Transverse colon (tissue), 4 donors: ENCODE data around the gene CCL3. TPM values are rescaled to one million over a fixed set of nuclear protein-coding genes. Genes with fewer than 3 reads are reported as not detected.
"Not testable (repeated sequence)": the region's sequence is repeated elsewhere in the genome, so short reads cannot be mapped to it uniquely, and the experiment has no call there.

ENCODE experiments used
- DNase-seq: peaks from one replicate; pipeline ENCODE4 v3.0.0-alpha.2; 2019
- H3K27ac ChIP-seq, 4 donors: fragments of 200-600 bp; sonication (generic); 2 replicates each; pipeline ENCODE4 v1.5.1; 2016 to 2018; ENCODE audit warnings: inconsistent platforms in 4 of 4
- H3K27me3 ChIP-seq: fragments of 200-600 bp; sonication (generic); 2 replicates; pipeline ENCODE4 v1.5.1; 2017; ENCODE audit warnings: inconsistent platforms
- H3K36me3 ChIP-seq, 4 donors: fragments of 200-600 bp; sonication (generic); 2 replicates each; pipeline ENCODE4 v1.5.1; 2017 to 2019; ENCODE audit warnings: inconsistent platforms in 4 of 4
- H3K4me1 ChIP-seq, 4 donors: fragments of 200-600 bp; sonication (generic); 2 replicates each; pipeline ENCODE4 v1.5.1; 2017 to 2020; ENCODE audit warnings: inconsistent platforms in 4 of 4
- H3K4me3 ChIP-seq, 4 donors: fragments of 200-600 bp; sonication (generic); 1 replicate in 1 of 4; 2 replicates in 3 of 4; pipeline versions ENCODE4 v1.5.1 to v1.6.1; 2017 to 2019; ENCODE audit warnings: inconsistent platforms in 4 of 4
- H3K9me3 ChIP-seq, 2 donors: fragments of 200-600 bp; sonication (generic); 2 replicates each; pipeline ENCODE4 v1.5.1; 2017 to 2019; ENCODE audit warnings: inconsistent platforms in 2 of 2
- EP300 ChIP-seq: sonication (generic); formaldehyde crosslinking; IDR thresholded peaks from one replicate; pipeline ENCODE4 v1.6.1; 2017; ENCODE audit warnings: antibody characterized with exemption, low read depth
- POLR2A ChIP-seq: fragments of 450-650 bp; IDR thresholded peaks from one replicate; pipeline ENCODE4 v1.6.1; 2016; ENCODE audit warnings: antibody characterized with exemption, mild to moderate bottlenecking, moderate library complexity
- POLR2AphosphoS5 ChIP-seq, 3 donors: sonication (generic); formaldehyde crosslinking; IDR thresholded peaks; one replicate each; pipeline ENCODE4 v1.6.1; 2016; ENCODE audit warnings: antibody characterized with exemption in 3 of 3
- WGBS, 2 donors: methylation state at CpG; one replicate each; pipeline ENCODE4 v1.1.5; 2018; ENCODE audit warnings: low coverage in 1 of 2; 5-methylcytosine and 5-hydroxymethylcytosine counted together
- in situ Hi-C, 4 donors: fragments of 200-750 bp; cut with MboI; loops; one replicate each; pipeline versions ENCODE4 v1.15.0 to v1.15.1; 2017; ENCODE audit warnings: low sequenced_read_pairs in 3 of 4, low pct_ligation_motif_present in 1 of 4, low pct_unique_long_range_greater_than_20kb in 1 of 4
- intact Hi-C: fragments of 100-400 bp; cut with DNase I; formaldehyde crosslinking; loops from one replicate; pipeline ENCODE4 v1.15.1; 2023; ENCODE audit warnings: low total_unique reads
- total RNA-seq, 4 donors: library from RNA; depleted of rRNA; stranded (reverse); fragments of >200 nt; gene quantifications; one replicate each; pipeline ENCODE4 v1.1.0, GENCODE V29; 2016
- TF ChIP-seq, protein P1 (sequence below), 5 experiments: fragments of 200-600 bp in 3 of 5; fragments of 450-650 bp in 2 of 5; sonication (generic) in 3 of 5; IDR thresholded peaks; 1 replicate in 2 of 5; 2 replicates in 3 of 5; pipeline ENCODE4 v1.5.1; 2016 to 2017; ENCODE audit warnings: antibody characterized with exemption in 5 of 5, inconsistent platforms in 3 of 5, mild to moderate bottlenecking in 2 of 5, moderate library complexity in 1 of 5

Gene CCL3
- total RNA-seq, 4 donors from 2014 or later, result 1.1 to 4.4 TPM; not detected in 2

DNA sequence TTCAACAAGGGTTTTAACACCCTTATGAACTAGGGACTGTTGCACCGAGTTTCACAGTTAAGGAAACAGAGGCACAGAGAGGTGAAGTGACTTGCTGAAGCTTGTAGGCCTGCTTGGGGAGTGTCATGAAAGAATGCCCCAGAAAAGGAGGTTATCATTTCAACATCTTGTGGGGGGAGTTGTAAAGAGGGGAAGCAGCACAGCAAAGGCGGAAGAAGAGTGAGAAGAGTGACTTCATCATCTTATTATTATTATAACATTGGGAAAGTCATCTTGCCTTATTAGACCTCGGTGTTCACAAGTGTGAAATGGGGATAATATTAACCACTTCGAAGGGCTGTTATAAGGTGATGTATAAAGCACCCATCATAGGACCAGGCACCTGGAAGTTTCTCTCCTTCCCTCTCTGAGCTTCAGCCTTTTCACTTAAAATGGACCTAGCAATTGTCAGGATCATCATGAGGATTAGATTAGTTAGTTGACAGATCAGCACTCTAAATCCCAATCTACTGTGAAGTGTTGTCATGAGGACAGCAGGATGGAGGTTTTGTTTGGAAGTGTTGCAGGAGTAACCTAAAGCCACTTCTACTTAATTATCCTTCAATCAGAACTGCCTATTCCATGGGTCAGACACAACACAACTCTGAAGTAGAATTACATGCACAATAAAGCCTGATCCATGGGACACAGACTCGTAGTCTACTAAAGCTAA is 16.0 kb upstream of the CCL3 start:
- H3K27ac ChIP-seq, result no peak overlapping the region

DNA sequence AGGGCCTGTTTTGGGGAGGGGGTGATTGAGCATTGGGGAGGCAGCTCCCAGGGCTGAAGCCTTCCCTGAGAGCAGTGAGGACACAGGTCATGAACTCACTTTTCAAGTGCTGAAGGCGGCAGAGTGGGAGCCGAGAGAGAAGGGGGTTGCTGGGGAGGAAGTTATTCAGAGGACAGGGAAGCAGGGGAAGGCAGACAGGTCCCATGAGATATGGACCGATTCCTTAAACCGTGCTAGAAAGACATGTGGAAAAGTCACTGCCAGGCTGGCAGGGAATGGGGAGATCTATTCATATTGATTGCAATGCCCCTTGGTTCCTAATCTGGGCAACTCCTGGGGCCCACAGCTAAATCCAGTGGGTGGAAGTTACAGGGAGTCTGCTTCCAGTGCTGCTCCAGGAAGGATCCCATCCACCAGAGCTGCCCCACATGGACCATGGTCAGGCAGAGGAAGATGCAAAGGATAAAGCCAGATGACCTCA is 14.8 kb upstream of the CCL3 start:
- TF ChIP-seq POLR2AphosphoS5 (IDR thresholded peaks at IDR 0.05) (no peak), POLR2A (no peak), EP300 (no peak)
- TF ChIP-seq, protein P1, sequence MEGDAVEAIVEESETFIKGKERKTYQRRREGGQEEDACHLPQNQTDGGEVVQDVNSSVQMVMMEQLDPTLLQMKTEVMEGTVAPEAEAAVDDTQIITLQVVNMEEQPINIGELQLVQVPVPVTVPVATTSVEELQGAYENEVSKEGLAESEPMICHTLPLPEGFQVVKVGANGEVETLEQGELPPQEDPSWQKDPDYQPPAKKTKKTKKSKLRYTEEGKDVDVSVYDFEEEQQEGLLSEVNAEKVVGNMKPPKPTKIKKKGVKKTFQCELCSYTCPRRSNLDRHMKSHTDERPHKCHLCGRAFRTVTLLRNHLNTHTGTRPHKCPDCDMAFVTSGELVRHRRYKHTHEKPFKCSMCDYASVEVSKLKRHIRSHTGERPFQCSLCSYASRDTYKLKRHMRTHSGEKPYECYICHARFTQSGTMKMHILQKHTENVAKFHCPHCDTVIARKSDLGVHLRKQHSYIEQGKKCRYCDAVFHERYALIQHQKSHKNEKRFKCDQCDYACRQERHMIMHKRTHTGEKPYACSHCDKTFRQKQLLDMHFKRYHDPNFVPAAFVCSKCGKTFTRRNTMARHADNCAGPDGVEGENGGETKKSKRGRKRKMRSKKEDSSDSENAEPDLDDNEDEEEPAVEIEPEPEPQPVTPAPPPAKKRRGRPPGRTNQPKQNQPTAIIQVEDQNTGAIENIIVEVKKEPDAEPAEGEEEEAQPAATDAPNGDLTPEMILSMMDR (IDR thresholded peaks at IDR 0.05), result no peak
- Histone ChIP-seq H3K36me3 (no peaks in the 10 kb centered on the region), H3K9me3 (no peaks in the 10 kb centered on the region), H3K4me3 (no peak overlapping the region), H3K27ac (no peak overlapping the region), H3K4me1 (peaks cover 0 to 7% (median 0%) of the 10 kb centered on the region in 4 donors), H3K27me3 (no peaks in the 10 kb centered on the region)
- intact Hi-C loops (no loop called here), in situ Hi-C loops (loop anchor here in 1 of 4 donors (25.0 kb wide), 1 partner anchor 358 kb away; no protein-coding TSS in a partner anchor)
- WGBS, 2 donors, result 74% methylated on average over 4 of the region's 4 CpGs; no CpG with 5 or more reads in 1 of the 2 donors
- DNase-seq, result no peak

More for the DNA sequence above, 16.0 kb upstream of the CCL3 start:
- in situ Hi-C loops (loop anchor here in 1 of 4 donors (25.0 kb wide), 1 partner anchor 356 kb away; no protein-coding TSS in a partner anchor), intact Hi-C loops (no loop called here)
- no peak for TF ChIP-seq POLR2AphosphoS5 (IDR thresholded peaks at IDR 0.05)
- TF ChIP-seq EP300, result no peak
- TF ChIP-seq POLR2A, result no peak
- TF ChIP-seq, protein P1 (IDR thresholded peaks at IDR 0.05), result no peak
- Histone ChIP-seq H3K27me3 (no peaks in the 10 kb centered on the region), H3K36me3 (no peaks in the 10 kb centered on the region), H3K9me3 (no peaks in the 10 kb centered on the region), H3K4me1 (peaks cover 0 to 7% (median 0%) of the 10 kb centered on the region in 4 donors), H3K4me3 (no peak overlapping the region)
- 62 to 88% methylated on average over 3 to 5 of the region's 5 CpGs for WGBS, 2 donors
- DNase-seq, result no peak

DNA sequence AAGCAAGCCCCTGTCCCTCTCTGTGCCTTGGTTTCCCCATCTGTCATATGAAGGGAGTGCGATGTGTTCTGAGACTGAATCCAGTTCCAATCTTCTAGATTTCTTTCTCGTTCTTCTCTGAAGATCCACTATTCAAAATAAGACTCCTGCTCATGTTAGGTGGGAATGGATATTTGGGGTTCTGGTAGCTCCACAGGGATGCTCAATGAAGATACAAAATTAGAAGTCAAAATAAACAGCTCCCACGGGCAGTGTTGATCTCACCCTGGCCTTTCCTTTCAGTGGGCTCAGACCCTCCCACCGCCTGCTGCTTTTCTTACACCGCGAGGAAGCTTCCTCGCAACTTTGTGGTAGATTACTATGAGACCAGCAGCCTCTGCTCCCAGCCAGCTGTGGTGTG is 14.3 kb upstream of the CCL3 start:
- H3K27ac ChIP-seq, H3K4me3 ChIP-seq, DNase-seq, H3K4me1 ChIP-seq, H3K9me3 ChIP-seq, intact Hi-C loops, H3K27me3 ChIP-seq, H3K36me3 ChIP-seq: not testable (repeated sequence)
- in situ Hi-C loops, result loop anchor here in 1 of 4 donors (25.0 kb wide), 1 partner anchor 358 kb away; no protein-coding TSS in a partner anchor
- 65% methylated on average over 6 of the region's 7 CpGs; no CpG with 5 or more reads in 1 of the 2 donors for WGBS, 2 donors

DNA sequence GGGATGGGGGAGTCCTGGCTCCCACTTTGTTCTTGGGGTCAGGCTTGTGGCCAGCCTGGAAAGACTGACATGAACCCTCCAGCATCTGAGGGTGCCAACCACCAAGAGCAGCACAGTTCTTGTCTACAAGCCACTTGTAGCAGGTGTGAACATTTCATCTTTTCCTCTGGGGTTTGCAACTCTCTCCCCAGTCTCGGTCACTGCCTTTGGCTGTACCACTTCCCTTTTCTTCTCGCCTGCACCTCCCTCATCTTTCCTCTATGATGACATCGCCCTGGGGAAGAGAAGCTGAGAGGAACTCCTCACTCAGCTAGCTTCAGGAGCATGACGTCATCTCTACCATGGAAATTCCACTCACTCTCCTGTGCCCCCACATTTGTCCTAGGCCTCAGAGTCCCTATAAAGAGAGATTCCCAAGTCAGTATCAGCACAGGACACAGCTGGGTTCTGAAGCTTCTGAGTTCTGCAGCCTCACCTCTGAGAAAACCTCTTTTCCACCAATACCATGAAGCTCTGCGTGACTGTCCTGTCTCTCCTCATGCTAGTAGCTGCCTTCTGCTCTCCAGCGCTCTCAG is 13.5 kb upstream of the CCL3 start, which contains the start of gene CCL4:
Gene CCL4, plus strand, starts transcription at position 427 of the 575 bp plus-strand sequence. Its CDS starts 79 bp downstream, at position 506.
- DNase-seq, H3K4me1 ChIP-seq, H3K27ac ChIP-seq, H3K27me3 ChIP-seq, H3K9me3 ChIP-seq, intact Hi-C loops, H3K36me3 ChIP-seq, H3K4me3 ChIP-seq: not testable (repeated sequence)
- in situ Hi-C loops, result loop anchor here in 1 of 4 donors (25.0 kb wide), 1 partner anchor 359 kb away; no protein-coding TSS in a partner anchor
- 58 to 77% methylated on average over 2 to 6 of the region's 6 CpGs for WGBS, 2 donors

DNA sequence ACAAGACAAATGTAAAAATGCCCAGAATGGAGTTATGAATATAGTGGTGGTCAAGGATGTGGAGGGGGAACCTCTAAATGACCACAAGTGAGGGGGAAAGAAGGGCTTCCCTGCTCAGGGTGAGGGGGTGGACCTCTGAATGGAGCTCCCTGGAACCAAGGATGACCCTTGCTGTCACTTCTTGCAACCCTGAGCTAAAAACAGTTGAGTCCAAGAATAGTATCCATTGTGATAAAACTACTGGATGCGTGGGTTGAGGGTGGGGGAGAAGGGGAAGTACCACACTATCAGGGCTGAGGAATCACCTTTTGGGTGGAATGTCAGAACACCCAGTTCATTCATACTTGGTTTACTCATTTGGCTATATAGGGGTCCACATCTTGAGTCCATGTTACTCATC is 9.1 kb upstream of the CCL3 start:
- intact Hi-C loops, H3K27me3 ChIP-seq, DNase-seq, H3K4me1 ChIP-seq, H3K4me3 ChIP-seq, H3K27ac ChIP-seq, in situ Hi-C loops, H3K9me3 ChIP-seq, H3K36me3 ChIP-seq: not testable (repeated sequence)
- 80 to 89% methylated on average over 1 of the region's 1 CpG for WGBS, 2 donors
